NCI-H128 (cell line): ENCODE measurements around the gene SMIM11.
"Not testable (repeated sequence)": the region's sequence is repeated elsewhere in the genome, so short reads cannot be mapped to it uniquely, and the experiment has no call there.

Experiments used
- DNase-seq: peaks from one replicate; lab custom pipeline; 2025; ENCODE audit not compliant: unreplicated experiment; lab: John Stamatoyannopoulos, UW

Gene SMIM11

DNA sequence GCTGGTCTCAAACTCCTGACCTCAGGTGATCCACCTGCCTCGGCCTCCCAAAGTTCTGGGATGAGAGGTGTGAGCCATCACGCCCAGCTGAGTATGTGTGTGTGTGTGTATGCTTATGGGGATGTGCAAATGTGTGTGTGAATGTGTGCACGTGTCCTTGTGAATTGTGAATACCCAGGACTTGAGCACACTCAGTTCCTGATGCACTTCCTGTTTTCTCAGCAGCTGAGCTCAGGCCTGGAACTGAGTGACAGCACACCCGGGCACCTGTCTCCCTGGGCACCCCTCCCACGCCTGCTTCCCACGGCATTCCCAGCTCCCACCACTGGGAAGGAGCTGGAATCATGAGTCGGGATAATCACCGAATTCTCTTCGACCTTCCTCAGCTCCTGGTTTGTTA, 32.0 kb downstream of the SMIM11 start:
- not testable (repeated sequence) for DNase-seq

DNA sequence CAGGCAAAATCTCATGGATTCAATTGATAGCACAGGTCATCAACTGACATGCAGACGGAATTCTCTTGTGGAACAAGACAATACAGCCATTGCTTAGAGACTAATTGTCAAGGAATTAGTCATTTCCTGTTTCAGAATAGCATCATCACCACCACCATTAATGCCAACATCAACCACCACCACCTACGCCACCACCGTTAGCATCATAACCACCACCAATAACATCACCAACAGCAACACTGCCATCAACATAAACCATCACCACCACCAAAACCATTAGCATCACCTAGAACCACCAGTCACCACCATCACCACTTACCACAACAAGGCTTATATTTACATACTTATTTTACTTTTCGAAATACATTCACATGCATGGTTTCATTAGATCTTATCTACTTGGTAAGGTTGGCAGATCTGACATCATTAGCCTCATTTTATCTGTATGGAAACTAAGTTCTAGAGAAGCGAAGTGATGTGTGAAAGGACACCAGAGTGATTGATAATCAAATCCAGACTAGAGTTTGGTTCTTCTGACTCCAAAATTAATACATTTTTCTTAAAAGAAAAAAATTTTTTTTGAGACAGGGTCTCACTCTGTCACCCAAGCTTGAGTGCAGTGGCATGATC, 42.3 kb downstream of the SMIM11 start:
- DNase-seq, result not testable (repeated sequence)

DNA sequence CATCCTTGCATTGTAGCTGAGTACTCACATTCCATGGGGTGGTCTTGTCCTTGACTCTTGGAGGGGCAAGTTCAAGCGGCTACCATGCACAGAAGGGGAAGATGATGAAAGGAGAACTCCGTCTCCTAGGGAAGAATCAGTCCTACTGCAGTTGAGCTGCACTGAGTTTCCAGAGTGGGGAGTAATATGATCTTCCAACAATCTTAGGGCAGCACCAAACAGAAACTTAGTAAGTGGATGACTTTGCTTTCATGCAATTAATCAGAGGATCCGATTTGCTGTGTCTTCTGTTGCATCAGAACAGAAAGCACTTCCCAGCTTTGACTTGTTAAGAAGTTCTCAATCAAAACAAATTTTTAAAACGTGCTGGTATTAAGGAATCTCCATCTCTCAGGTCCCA, 48.5 kb downstream of the SMIM11 start, which contains the start of gene SMIM34:
SMIM34 (minus strand) TSS at position 147 of the 400 bp plus-strand sequence; CDS start at position 35, 112 bp downstream.
- DNase-seq, result not testable (repeated sequence)

DNA sequence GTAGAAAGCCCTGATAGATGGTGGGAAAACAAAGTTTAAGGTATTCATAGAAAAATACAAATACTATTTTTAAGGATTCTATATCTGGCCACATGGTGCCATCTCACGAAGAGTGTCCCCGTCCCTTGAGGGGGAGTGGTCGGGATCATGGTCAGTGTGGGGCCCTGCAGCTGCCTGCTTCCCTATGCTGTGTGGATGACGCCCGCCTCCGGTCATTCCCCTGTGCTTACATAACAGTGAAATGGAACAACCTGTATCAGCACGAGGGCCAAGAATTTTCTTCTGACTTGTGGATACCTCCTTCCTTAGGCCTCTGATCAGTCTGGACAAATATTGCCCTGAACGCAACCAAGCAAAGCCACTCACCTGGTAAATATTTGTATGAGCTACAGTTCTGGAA, 52.0 kb downstream of the SMIM11 start:
- DNase-seq, result not testable (repeated sequence)

DNA sequence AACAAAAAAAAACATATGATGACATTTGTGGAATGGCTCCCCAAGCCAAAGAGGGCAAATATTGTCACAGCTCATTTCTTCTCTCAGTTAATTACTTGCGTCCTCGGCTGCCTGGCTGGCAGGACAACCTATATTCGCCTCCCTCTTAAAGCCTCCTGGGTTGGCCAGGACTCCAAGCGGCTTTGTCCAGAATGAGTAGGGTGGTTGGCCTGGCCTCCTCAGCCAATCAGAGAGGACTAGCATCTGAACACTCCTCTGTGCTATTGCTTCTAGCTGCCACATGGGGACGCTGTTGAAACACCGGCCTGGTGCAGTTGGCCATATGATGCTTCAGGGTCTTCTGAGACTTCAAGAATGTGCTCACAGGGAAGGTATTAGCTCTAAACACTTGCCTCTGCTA, 53.1 kb downstream of the SMIM11 start:
- DNase-seq, result not testable (repeated sequence)

DNA sequence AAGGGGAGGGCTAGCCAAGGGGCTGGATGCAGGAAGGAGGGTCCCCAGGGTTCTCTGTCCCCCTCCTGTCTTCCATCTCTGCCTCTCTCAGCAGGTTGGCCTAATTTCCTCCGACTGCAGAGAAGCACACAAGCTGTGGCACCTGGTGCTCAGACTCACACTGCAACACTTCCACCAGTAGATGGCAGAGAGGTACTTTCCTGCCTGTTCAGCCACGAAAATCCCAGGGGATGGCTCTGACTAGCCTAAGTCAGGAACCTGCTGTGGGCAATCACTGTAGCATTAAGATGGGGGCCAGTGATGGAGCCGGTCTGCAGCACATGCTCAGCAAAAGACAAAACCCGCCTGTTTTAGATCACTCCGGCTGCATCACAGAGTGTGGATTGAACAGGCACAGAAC, 54.4 kb downstream of the SMIM11 start:
- DNase-seq, result not testable (repeated sequence)
